ENCODE measurements around the gene ACCSL. TPM values are rescaled to one million over a fixed set of nuclear protein-coding genes. Genes with fewer than 3 reads are reported as not detected.

The ACCSL gene
- polyA plus RNA-seq, 1 donor (not counting 4 experiments of a cell fraction or from before 2014, with no cell fraction given): not detected

DNA sequence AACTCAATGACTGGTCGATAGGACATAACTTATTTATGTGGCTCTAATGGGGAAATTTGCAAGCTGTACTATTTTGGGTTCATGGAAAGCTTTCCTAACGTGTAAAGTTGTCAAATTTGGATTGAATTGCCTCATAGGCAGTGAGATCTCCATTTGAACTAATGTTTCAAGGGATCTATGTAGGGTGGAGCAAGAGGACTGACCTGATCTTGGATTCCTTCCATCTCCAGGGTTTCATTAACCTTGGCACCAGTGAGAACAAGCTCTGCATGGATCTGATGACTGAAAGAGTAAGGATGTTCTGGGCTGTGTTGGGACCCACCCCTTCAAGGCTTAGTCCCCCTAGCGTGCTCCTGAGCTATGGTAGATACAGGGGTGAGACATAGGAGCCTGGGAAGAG, 2.1 kb downstream of the ACCSL start:
- Histone ChIP-seq H2AFZ (ENCODE audit: control insufficient read depth, low read length) (no peak overlapping the region), H4K20me1 (ENCODE audit: control insufficient read depth, extremely low read depth, insufficient read depth, low read length) (no peaks in the 10 kb centered on the region), H3K9ac (ENCODE audit: control insufficient read depth, extremely low read depth, insufficient read depth, low read length) (no peak overlapping the region), H3K4me3 (ENCODE audit: control insufficient read depth in 2 of 3, extremely low read depth in 1 of 3, insufficient read depth in 2 of 3, low read depth in 1 of 3, low read length in 3 of 3) (no peak overlapping the region), H3K27me3 (ENCODE audit: control insufficient read depth, extremely low read depth, insufficient read depth, low read length) (peaks cover 4% of the 10 kb centered on the region), H3K9me3 (ENCODE audit: control insufficient read depth, low read depth, low read length) (no peaks in the 10 kb centered on the region), H3K4me1 (ENCODE audit: control insufficient read depth, extremely low read depth, insufficient read depth, low read length) (no peaks in the 10 kb centered on the region), H3K36me3 (ENCODE audit: control insufficient read depth in 2 of 2, extremely low read depth in 1 of 2, insufficient read depth in 2 of 2, low read length in 2 of 2) (no peaks in the 10 kb centered on the region), H3K27ac (ENCODE audit: control insufficient read depth, insufficient read depth, low read length) (no peak overlapping the region), H3K79me2 (ENCODE audit: control insufficient read depth, insufficient read depth, low read length) (no peaks in the 10 kb centered on the region), H3K4me2 (ENCODE audit: control insufficient read depth, extremely low read depth, insufficient read depth, low read depth, low read length) (no peak overlapping the region), H3K9me1 (ENCODE audit: control insufficient read depth, extremely low read depth, insufficient read depth, low read length) (no peaks in the 10 kb centered on the region)
- no peak for TF ChIP-seq EZH2 (IDR thresholded peaks at IDR 0.05; ENCODE audit: low read length)
- TF ChIP-seq, protein P1, sequence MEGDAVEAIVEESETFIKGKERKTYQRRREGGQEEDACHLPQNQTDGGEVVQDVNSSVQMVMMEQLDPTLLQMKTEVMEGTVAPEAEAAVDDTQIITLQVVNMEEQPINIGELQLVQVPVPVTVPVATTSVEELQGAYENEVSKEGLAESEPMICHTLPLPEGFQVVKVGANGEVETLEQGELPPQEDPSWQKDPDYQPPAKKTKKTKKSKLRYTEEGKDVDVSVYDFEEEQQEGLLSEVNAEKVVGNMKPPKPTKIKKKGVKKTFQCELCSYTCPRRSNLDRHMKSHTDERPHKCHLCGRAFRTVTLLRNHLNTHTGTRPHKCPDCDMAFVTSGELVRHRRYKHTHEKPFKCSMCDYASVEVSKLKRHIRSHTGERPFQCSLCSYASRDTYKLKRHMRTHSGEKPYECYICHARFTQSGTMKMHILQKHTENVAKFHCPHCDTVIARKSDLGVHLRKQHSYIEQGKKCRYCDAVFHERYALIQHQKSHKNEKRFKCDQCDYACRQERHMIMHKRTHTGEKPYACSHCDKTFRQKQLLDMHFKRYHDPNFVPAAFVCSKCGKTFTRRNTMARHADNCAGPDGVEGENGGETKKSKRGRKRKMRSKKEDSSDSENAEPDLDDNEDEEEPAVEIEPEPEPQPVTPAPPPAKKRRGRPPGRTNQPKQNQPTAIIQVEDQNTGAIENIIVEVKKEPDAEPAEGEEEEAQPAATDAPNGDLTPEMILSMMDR (optimal IDR thresholded peaks at IDR 0.05 in 1 of 3, IDR thresholded peaks at IDR 0.05 in 1 of 3, conservative IDR thresholded peaks at IDR 0.05 in 1 of 3; ENCODE audit: extremely low read depth in 1 of 3, insufficient read depth in 2 of 3, low read length in 3 of 3): no peak
- dilution Hi-C loops (cut with MboI; ENCODE audit: extremely low pct_ligation_motif_present, low sequenced_read_pairs): no loop called here
- no peak for FAIRE-seq
- no peak for DNase-seq (ENCODE audit: low read depth, low spot score)

DNA sequence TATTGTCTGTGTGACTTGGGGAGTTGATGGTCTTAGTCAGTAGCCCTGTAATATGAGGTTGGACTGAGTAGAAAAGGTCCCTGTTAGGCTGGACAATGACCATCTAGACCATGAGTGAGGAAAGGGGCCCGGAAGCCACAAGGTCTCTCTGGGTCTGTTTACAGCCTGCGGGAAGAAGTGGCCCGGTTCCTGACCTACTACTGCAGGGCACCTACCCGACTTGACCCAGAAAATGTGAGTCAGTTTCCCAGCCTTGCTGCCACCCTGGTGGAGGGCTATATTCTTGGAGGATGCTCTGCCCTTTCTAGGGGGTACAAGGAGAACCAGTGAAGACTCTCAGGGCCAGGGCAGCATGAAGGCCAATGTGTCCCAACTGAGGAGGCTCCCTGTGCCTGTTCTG, 3.4 kb downstream of the ACCSL start:
- no peaks in the 10 kb centered on the region for H3K4me1 ChIP-seq (ENCODE audit: control insufficient read depth, extremely low read depth, insufficient read depth, low read length)
- dilution Hi-C loops (cut with MboI; ENCODE audit: extremely low pct_ligation_motif_present, low sequenced_read_pairs): no loop called here
- H3K4me3 ChIP-seq (ENCODE audit: control insufficient read depth in 2 of 3, extremely low read depth in 1 of 3, insufficient read depth in 2 of 3, low read depth in 1 of 3, low read length in 3 of 3): no peak overlapping the region
- peaks cover 4% of the 10 kb centered on the region for H3K27me3 ChIP-seq (ENCODE audit: control insufficient read depth, extremely low read depth, insufficient read depth, low read length)
- no peaks in the 10 kb centered on the region for H3K9me3 ChIP-seq (ENCODE audit: control insufficient read depth, low read depth, low read length)
- no peak overlapping the region for H3K27ac ChIP-seq (ENCODE audit: control insufficient read depth, insufficient read depth, low read length)
- H3K9ac ChIP-seq (ENCODE audit: control insufficient read depth, extremely low read depth, insufficient read depth, low read length): no peak overlapping the region
- no peak overlapping the region for H2AFZ ChIP-seq (ENCODE audit: control insufficient read depth, low read length)
- no peak for TF ChIP-seq EZH2 (IDR thresholded peaks at IDR 0.05; ENCODE audit: low read length)
- TF ChIP-seq, protein P1 (optimal IDR thresholded peaks at IDR 0.05 in 1 of 3, IDR thresholded peaks at IDR 0.05 in 1 of 3, conservative IDR thresholded peaks at IDR 0.05 in 1 of 3; ENCODE audit: extremely low read depth in 1 of 3, insufficient read depth in 2 of 3, low read length in 3 of 3): no peak
- H3K9me1 ChIP-seq (ENCODE audit: control insufficient read depth, extremely low read depth, insufficient read depth, low read length): no peaks in the 10 kb centered on the region
- no peaks in the 10 kb centered on the region for H3K36me3 ChIP-seq (ENCODE audit: control insufficient read depth in 2 of 2, extremely low read depth in 1 of 2, insufficient read depth in 2 of 2, low read length in 2 of 2)
- no peaks in the 10 kb centered on the region for H4K20me1 ChIP-seq (ENCODE audit: control insufficient read depth, extremely low read depth, insufficient read depth, low read length)
- no peaks in the 10 kb centered on the region for H3K79me2 ChIP-seq (ENCODE audit: control insufficient read depth, insufficient read depth, low read length)
- no peak for DNase-seq (ENCODE audit: low read depth, low spot score)
- H3K4me2 ChIP-seq (ENCODE audit: control insufficient read depth, extremely low read depth, insufficient read depth, low read depth, low read length): no peak overlapping the region
- FAIRE-seq: no peak
